ENCODE data around the gene ATP2A3.

ATP2A3 gene

GRCh38 chr17:3990386-3991127 lies 26.3 kb upstream of the ATP2A3 start:
- DNase-seq, result no peak

- no peak for DNase-seq
Observed at GRCh38 chr17:3989041-3989886, 25.0 kb upstream of the ATP2A3 start.

DNA sequence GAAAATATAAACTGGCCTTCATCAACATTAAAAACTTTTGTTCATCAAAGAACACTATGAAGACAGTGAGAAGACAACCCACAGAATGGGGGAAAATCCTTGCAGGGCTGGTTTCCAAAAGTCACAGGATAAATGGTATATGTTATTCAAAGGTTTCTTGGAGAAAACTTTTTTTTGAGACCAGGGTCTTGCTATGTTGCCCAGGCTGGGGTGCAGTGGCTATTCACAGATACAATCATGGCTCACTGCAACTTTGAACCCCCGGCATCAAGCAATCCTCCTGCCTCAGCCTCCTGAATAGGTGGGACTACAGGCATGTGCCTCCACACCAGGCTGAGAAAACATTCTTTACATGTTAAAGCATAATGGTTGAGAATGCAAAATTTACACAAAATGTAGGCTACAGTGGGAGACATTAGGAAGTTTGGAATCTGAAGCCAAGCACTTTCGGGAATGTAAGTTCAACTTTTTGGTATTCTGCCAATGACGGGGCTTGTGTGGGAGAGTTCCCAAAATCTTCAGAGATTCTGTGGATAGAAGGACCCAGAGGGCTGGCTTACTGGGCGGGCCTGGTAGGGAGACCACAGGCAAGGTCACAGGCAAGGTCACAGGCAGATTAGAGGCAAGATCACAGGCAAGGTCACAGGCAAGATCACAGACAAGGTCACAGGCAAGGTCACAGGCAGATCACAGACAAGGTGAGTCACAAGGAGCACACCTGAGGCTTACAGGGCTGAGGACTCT lies 24.2 kb upstream of the ATP2A3 start:
- no peak for DNase-seq

GRCh38 chr17:3986939-3987335 lies 22.7 kb upstream of the ATP2A3 start:
- no peak for DNase-seq

DNA sequence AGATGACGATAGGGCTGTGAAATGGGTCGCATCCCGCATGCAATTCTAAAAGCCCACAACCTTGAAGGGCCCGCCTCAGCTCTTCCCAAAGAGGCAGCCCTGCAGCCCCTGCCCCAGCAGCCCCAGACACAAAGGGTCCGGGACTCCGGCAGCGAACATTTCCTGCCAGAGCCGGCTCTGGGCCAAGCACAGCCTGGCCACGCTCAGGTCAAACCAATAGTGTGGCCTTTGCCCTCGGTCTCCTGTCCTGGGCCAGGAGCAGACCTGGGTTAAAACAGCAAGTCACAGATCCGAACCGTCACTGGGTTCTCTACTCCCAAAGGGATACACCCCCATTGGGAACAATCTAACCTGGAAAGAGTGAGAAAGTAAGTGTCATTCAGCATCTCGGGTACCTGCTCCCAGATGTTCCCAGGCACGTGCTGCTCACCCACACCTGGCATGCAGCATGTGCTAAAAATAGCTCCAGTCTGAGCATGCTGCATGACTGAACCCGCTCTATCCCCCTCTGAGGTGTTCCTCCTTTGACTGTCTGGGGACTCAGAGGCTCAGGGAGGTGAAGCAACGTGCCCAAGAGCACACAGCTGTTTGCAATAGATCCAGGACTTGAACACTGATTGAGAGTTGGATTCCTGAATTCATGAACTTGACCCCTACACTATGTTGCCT lies 22.2 kb upstream of the ATP2A3 start:
- no peak for DNase-seq

- no peak for DNase-seq
Observed at GRCh38 chr17:3985846-3986245, 21.6 kb upstream of the ATP2A3 start.

GRCh38 chr17:3983606-3984484 lies 19.6 kb upstream of the ATP2A3 start:
- DNase-seq, result no peak

GRCh38 chr17:3982541-3983017 lies 18.3 kb upstream of the ATP2A3 start:
- DNase-seq, result no peak

- DNase-seq, result no peak
Observed at GRCh38 chr17:3982113-3982512, 17.9 kb upstream of the ATP2A3 start.

DNA sequence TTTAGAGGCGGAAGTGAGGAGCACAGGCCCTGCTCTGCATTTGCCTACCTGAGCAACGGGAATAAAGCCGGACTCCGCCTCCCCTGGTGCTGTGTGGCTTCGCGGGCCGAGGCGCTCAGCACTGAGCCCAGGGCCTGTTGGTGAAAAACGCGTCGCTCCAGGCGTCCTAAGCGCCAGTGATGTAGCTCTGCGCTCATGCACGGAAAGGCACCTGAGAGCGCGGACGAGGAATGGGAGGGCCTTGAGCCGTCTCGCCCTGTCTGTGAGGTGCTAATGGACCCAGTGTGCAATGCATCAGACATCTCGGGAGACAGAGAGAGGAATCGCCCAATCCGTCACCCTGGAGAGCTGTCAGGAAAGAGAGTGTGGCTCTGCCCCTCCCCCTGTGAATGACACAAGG lies 17.2 kb upstream of the ATP2A3 start:
- DNase-seq, result no peak

DNA sequence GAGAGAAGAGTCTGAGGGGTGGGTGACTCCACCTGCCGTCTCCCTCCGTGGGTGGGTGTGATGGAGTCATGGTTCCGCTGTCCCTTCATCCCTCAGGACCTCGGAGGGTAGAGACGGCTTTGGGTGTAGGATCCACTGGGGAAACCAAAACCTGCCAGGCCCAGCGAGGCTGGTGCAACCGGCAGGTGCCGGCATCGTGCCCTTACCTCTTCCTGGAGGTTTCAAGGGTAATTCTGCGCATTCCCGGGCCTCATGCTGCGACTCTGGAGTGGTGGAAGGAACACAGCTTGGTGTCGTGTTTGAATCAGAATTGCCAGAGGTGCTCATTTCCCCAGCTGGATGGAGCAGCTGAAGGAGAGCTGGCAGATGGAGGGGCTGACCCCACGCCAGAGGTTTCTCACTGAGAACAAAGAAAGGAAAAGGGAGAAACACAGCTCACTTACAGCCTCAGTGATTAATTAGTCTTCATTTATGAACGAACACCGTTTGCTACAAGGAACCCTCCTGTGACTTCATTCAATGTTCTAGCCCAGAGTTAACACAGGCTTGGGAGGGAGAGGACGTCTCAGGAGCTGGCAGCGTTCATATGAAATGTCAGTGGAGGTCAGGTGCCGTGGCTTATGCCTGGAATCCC lies 16.3 kb upstream of the ATP2A3 start:
- no peak for DNase-seq

GRCh38 chr17:3979290-3979611 lies 15.0 kb upstream of the ATP2A3 start:
- no peak for DNase-seq

GRCh38 chr17:3978421-3979289 lies 14.4 kb upstream of the ATP2A3 start:
- no peak for DNase-seq

GRCh38 chr17:3977387-3977786 lies 13.2 kb upstream of the ATP2A3 start:
- no peak for DNase-seq

GRCh38 chr17:3976675-3977171 lies 12.5 kb upstream of the ATP2A3 start:
- DNase-seq, result no peak

DNA sequence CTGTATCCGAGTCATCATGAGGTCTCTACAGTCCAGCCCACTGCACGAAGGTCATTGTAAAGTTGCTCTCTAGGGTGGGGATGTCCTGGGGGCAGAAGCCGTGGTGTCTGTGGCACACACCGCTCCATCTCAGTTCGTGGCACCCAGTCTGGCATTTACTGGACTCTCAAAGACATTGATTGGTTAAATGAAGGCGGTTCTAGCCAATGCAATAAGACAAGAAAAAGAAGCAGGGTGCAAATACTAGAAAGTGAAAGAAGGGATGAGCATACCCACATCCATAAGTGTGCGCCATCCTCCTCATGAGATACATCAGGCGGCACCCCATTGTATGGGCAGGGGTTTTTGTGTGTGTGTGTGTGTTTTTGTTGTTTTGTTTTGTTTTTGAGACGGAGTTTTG lies 10.7 kb upstream of the ATP2A3 start:
- no peak for DNase-seq

DNA sequence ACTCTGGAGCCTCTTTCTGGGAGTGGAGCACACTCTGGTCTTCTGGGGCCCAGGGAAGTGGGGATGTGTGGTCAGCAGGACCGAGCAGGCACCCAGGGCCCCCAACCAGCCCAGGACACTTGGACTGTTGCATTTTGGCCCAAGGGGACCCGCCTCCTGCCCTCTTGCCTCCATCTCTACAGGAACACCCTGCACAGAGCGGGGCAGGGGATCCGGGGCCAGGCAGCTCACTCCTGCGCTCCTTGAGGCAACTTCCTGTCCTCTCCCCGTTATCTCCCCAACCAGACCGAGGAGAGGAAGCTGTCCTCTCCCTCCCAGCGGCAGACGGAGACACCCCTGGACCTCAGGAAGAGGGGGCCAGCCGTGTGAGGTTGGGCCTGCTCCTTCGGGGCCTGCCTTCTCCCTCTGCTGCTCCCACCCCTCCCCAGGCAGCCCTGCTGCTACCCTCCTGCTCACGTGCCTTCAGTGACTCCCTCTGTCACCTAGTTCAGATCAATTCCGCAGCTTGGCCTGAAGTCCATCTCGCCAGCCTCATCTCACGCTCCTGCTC lies 10.0 kb upstream of the ATP2A3 start:
- no peak for DNase-seq

GRCh38 chr17:3973495-3974137 lies 9.4 kb upstream of the ATP2A3 start:
- DNase-seq, result no peak

DNA sequence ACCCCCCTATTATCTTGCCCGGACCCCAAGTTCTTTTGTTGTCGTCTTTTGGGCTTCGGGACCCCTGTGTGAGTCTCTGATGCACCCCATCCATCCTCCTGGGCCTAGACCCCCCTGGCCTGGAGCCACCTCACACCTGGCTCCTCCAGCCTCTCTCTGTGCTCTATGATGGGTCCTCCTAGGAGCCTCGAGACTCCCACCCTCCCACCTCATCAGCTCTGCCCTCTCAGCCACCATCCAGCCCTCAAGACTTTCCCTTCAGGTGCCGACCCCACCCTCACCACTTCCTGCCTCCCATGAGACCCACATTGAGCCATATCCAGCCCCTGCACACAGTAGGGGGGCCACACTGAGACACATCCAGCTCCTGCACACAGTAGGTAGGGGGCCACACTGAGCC lies 8.7 kb upstream of the ATP2A3 start:
- DNase-seq, result no peak
